NOMO-1 treated with DMSO at 0.1 percent for 48 hours (cell line): Measurements from ENCODE around the gene RHCE.
"Not testable (repeated sequence)": the region's sequence is repeated elsewhere in the genome, so short reads cannot be mapped to it uniquely, and the experiment has no call there.

ENCODE experiments used
- DNase-seq: peaks from one replicate; lab custom pipeline; 2025; ENCODE audit not compliant: unreplicated experiment; lab: John Stamatoyannopoulos, UW

Gene RHCE

GRCh38 chr1:25349606-25350005 is 71.0 kb downstream of the RHCE start:
- DNase-seq: no peak

- DNase-seq: no peak
Observed at GRCh38 chr1:25347556-25347955, 73.1 kb downstream of the RHCE start.

- DNase-seq: no peak
Observed at GRCh38 chr1:25343872-25344271, 76.8 kb downstream of the RHCE start.

GRCh38 chr1:25342846-25343245 is 77.8 kb downstream of the RHCE start:
- DNase-seq: no peak

GRCh38 chr1:25341746-25342145 is 78.9 kb downstream of the RHCE start:
- no peak for DNase-seq

- DNase-seq: peak; percentile 53
Observed at GRCh38 chr1:25338986-25339385, 81.6 kb downstream of the RHCE start.

- DNase-seq: peak; percentile 69
Observed at GRCh38 chr1:25338188-25338981, 82.2 kb downstream of the RHCE start, which contains the start of gene TMEM50A. Gene TMEM50A, plus strand, starts transcription at chr1:25338334. Its CDS starts 2,153 bp downstream, at chr1:25340487.

GRCh38 chr1:25337483-25338187 is 83.0 kb downstream of the RHCE start:
- not testable (repeated sequence) for DNase-seq

- DNase-seq: not testable (repeated sequence)
Observed at GRCh38 chr1:25336922-25337354, 83.7 kb downstream of the RHCE start.

- peak; percentile 32 for DNase-seq
Observed at GRCh38 chr1:25329950-25330349, 90.7 kb downstream of the RHCE start.

- DNase-seq: not testable (repeated sequence)
Observed at GRCh38 chr1:25329336-25329735, 91.3 kb downstream of the RHCE start.

- not testable (repeated sequence) for DNase-seq
Observed at GRCh38 chr1:25328791-25329185, 91.8 kb downstream of the RHCE start.

GRCh38 chr1:25327864-25328790 is 92.5 kb downstream of the RHCE start:
- not testable (repeated sequence) for DNase-seq

- not testable (repeated sequence) for DNase-seq
Observed at GRCh38 chr1:25324407-25324806, 96.2 kb downstream of the RHCE start.

GRCh38 chr1:25322127-25322526 is 98.5 kb downstream of the RHCE start:
- not testable (repeated sequence) for DNase-seq

GRCh38 chr1:25320314-25320938 is 100.2 kb downstream of the RHCE start:
- not testable (repeated sequence) for DNase-seq

- not testable (repeated sequence) for DNase-seq
Observed at GRCh38 chr1:25312806-25313470, 107.7 kb downstream of the RHCE start.
